Effector memory CD4-positive, alpha-beta T cell (primary cell): ENCODE measurements around the gene AKAP8L.
"Not testable (repeated sequence)": the region's sequence is repeated elsewhere in the genome, so short reads cannot be mapped to it uniquely, and the experiment has no call there.

ENCODE experiments used
- DNase-seq, 3 donors: peaks; one replicate each; pipeline ENCODE4 v3.0.0-alpha.2; 2020
- H3K27ac ChIP-seq: 2 replicates; pipeline ENCODE4 v1.7.0; 2013; ENCODE audit warnings: mild to moderate bottlenecking, low read length, moderate library complexity; ENCODE audit not compliant: insufficient read depth, poor library complexity, severe bottlenecking
- H3K27me3 ChIP-seq: replicated peaks from 2 replicates; pipeline ENCODE4 v1.7.0; 2013; ENCODE audit warnings: mild to moderate bottlenecking, low read length; ENCODE audit not compliant: insufficient read depth, control insufficient read depth, poor library complexity, severe bottlenecking
- H3K36me3 ChIP-seq: 2 replicates; pipeline ENCODE4 v1.7.0; 2013; ENCODE audit warnings: mild to moderate bottlenecking, low read length, moderate library complexity; ENCODE audit not compliant: control insufficient read depth, insufficient read depth
- H3K4me1 ChIP-seq: 2 replicates; pipeline ENCODE4 v1.7.0; 2013; ENCODE audit warnings: low read length, mild to moderate bottlenecking; ENCODE audit not compliant: control insufficient read depth, insufficient read depth, poor library complexity, severe bottlenecking
- H3K4me3 ChIP-seq: 2 replicates; pipeline ENCODE4 v1.7.0; 2013; ENCODE audit warnings: low read length, low read depth, mild to moderate bottlenecking; ENCODE audit not compliant: insufficient read depth, poor library complexity, severe bottlenecking
- H3K9me3 ChIP-seq: 2 replicates; pipeline ENCODE4 v1.7.0; 2013; ENCODE audit warnings: mild to moderate bottlenecking, low read length, moderate library complexity; ENCODE audit not compliant: control insufficient read depth

Gene AKAP8L

GRCh38 chr19:15360015-15360414 is 58.8 kb downstream of the AKAP8L start:
- not testable (repeated sequence) for DNase-seq, H3K27me3 ChIP-seq, H3K4me3 ChIP-seq, H3K9me3 ChIP-seq, H3K27ac ChIP-seq, H3K4me1 ChIP-seq
- peaks cover 54% of the 10 kb centered on the region for H3K36me3 ChIP-seq

GRCh38 chr19:15358918-15359317 is 59.9 kb downstream of the AKAP8L start:
- Histone ChIP-seq H3K27ac (no peak overlapping the region), H3K4me3 (no peak overlapping the region), H3K9me3 (no peaks in the 10 kb centered on the region), H3K4me1 (no peaks in the 10 kb centered on the region), H3K27me3 (no peaks in the 10 kb centered on the region), H3K36me3 (peaks cover 60% of the 10 kb centered on the region)
- no peak for DNase-seq

GRCh38 chr19:15357906-15358305 is 60.9 kb downstream of the AKAP8L start:
- Histone ChIP-seq H3K27me3 (no peaks in the 10 kb centered on the region), H3K9me3 (no peaks in the 10 kb centered on the region), H3K4me1 (no peaks in the 10 kb centered on the region), H3K36me3 (peaks cover 61% of the 10 kb centered on the region), H3K4me3 (no peak overlapping the region), H3K27ac (no peak overlapping the region)
- no peak for DNase-seq

DNA sequence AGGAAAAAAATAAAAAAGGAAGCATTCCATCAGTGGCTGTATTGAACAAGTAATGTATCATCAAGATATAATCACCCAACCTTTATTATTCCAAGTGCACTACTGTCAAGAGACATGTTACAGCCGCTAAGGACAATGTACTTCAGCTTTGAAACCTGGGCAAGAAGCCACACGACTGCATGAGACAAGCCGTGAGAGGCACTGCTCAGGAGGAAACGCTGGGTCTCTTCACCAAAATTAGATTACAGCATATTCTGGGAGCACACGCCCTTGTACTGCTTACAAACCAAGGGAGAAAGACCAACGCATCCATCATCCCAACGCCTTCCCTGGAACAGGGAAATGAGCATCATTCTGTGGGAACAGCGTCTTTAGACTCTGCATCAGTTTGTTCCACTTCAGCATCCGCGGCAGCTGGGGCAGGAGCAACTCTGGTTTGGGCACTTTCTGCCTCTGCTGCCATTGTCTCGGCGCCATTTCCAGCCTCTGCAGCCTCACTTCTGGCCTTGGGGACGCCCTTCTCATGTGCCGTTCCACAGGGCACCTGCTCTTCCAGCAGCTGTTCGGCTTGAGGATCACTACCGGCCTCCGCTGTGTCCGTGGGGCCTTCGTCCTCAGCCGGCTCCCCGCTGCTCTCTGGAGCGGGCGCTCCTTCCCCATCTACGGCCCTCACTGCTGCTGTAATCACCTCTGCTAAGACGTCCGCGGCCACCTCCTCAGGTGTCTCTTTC is 64.1 kb downstream of the AKAP8L start:
- Histone ChIP-seq H3K9me3 (no peaks in the 10 kb centered on the region), H3K27ac (no peak overlapping the region), H3K27me3 (no peaks in the 10 kb centered on the region), H3K4me1 (no peaks in the 10 kb centered on the region), H3K36me3 (peaks cover 40% of the 10 kb centered on the region), H3K4me3 (no peak overlapping the region)
- no peak for DNase-seq

DNA sequence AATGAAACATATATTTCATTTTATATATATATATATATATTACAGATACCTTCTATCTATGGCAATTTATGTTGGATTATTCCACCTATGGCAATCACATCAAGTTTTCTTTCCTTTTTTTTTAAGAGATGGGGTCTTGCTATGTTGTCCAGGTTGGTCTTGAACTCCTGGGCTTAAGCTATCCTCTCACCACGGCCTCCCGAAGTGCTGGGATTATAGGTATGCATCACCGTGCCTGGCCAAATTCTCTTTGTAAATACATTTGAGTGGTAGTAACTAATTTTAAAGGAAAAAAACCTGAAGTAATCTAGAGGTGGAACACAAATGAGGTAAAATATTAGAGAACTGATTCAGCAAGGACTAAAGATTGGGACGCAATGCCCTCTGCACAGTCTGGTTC is 64.9 kb downstream of the AKAP8L start:
- H3K4me1 ChIP-seq, result no peaks in the 10 kb centered on the region
- no peak overlapping the region for H3K4me3 ChIP-seq
- no peak overlapping the region for H3K27ac ChIP-seq
- H3K9me3 ChIP-seq, result no peaks in the 10 kb centered on the region
- peaks cover 34% of the 10 kb centered on the region for H3K36me3 ChIP-seq
- H3K27me3 ChIP-seq, result no peaks in the 10 kb centered on the region
- DNase-seq, result no peak

- not testable (repeated sequence) for H3K4me3 ChIP-seq, DNase-seq, H3K27ac ChIP-seq, H3K9me3 ChIP-seq, H3K4me1 ChIP-seq, H3K27me3 ChIP-seq
- H3K36me3 ChIP-seq, result peaks cover 24% of the 10 kb centered on the region
Measured at GRCh38 chr19:15352535-15352934, 66.3 kb downstream of the AKAP8L start.

- H3K27ac ChIP-seq, H3K9me3 ChIP-seq, H3K4me1 ChIP-seq, H3K36me3 ChIP-seq, DNase-seq, H3K27me3 ChIP-seq, H3K4me3 ChIP-seq: not testable (repeated sequence)
Measured at GRCh38 chr19:15341328-15341727, 77.5 kb downstream of the AKAP8L start.

- no peak overlapping the region for H3K27ac ChIP-seq
- DNase-seq, result no peak
- H3K4me3 ChIP-seq, result no peak overlapping the region
- H3K9me3 ChIP-seq, result no peaks in the 10 kb centered on the region
- no peaks in the 10 kb centered on the region for H3K4me1 ChIP-seq
- H3K27me3 ChIP-seq, result no peaks in the 10 kb centered on the region
- no peaks in the 10 kb centered on the region for H3K36me3 ChIP-seq
Measured at GRCh38 chr19:15340086-15340485, 78.7 kb downstream of the AKAP8L start.

- no peak overlapping the region for H3K27ac ChIP-seq
- DNase-seq, result no peak
- H3K27me3 ChIP-seq, result no peaks in the 10 kb centered on the region
Measured at GRCh38 chr19:15337202-15337601, 81.6 kb downstream of the AKAP8L start.

DNA sequence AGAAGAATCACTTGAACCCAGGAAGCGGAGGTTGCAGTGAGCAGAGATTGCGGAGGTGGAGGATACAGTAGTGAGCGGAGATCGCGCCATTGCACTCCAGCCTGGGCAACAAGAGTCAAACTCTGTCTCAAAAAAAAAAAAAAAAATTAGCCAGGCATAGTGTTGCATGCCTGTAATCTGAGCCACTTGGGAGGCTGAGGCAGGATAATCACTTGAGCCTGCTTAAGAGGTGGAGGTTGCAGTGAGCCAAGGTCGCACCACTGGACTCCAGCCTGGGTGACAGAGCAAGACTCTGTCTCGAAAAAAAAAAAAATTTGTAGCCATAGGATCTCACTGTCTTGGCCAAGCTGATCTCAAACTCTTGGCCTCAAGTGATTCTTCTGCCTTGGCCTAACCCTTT is 82.8 kb downstream of the AKAP8L start:
- not testable (repeated sequence) for H3K4me1 ChIP-seq, H3K36me3 ChIP-seq, H3K27ac ChIP-seq, DNase-seq, H3K4me3 ChIP-seq, H3K9me3 ChIP-seq, H3K27me3 ChIP-seq

More at GRCh38 chr19:15337202-15337601, 81.6 kb downstream of the AKAP8L start:
- Histone ChIP-seq H3K4me3 (no peak overlapping the region), H3K36me3 (no peaks in the 10 kb centered on the region), H3K4me1 (peaks cover 2% of the 10 kb centered on the region), H3K9me3 (no peaks in the 10 kb centered on the region)
